Keratinocyte (primary cell): Measurements from ENCODE around the gene ADM. TPM values are rescaled to one million over a fixed set of nuclear protein-coding genes. Genes with fewer than 3 reads are reported as not detected.

Source experiments
- DNase-seq: peaks from one replicate; pipeline ENCODE4 v3.0.0-alpha.2; 2011; ENCODE audit warnings: low read depth, missing footprints, low spot score
- FAIRE-seq: peaks from 2 replicates; lab custom pipeline; 2011; peaks lifted over from hg19 to GRCh38; lab: Jason Lieb, UNC
- H2AFZ ChIP-seq: 2 replicates; pipeline ENCODE4 v1.6.0; 2012; ENCODE audit warnings: low read length, control low read depth, inconsistent platforms; ENCODE audit not compliant: control insufficient read depth
- H3K27ac ChIP-seq: 2 replicates; pipeline ENCODE4 v1.5.1; 2011; ENCODE audit warnings: low read length; ENCODE audit not compliant: control insufficient read depth, insufficient read depth
- H3K27me3 ChIP-seq: 3 replicates; pipeline ENCODE4 v1.6.0; 2011; ENCODE audit warnings: low read length; ENCODE audit not compliant: control insufficient read depth, insufficient read depth; ENCODE audit errors: extremely low read depth
- H3K36me3 ChIP-seq, 2 experiments: 2 replicates in 1 of 2; 3 replicates in 1 of 2; pipeline ENCODE4 v1.5.1; 2011; ENCODE audit warnings: low read length in 2 of 2, mild to moderate bottlenecking in 1 of 2; ENCODE audit not compliant: control insufficient read depth in 2 of 2, insufficient read depth in 2 of 2; ENCODE audit errors: extremely low read depth in 1 of 2
- H3K4me1 ChIP-seq: 3 replicates; pipeline ENCODE4 v1.5.1; 2011; ENCODE audit warnings: low read length; ENCODE audit not compliant: control insufficient read depth, insufficient read depth; ENCODE audit errors: extremely low read depth
- H3K4me2 ChIP-seq: 3 replicates; pipeline ENCODE4 v1.6.0; 2011; ENCODE audit warnings: low read depth, low read length; ENCODE audit not compliant: control insufficient read depth, insufficient read depth; ENCODE audit errors: extremely low read depth
- H3K4me3 ChIP-seq, 3 experiments: fragments of 200-600 bp in 1 of 3; sonication (generic) in 1 of 3; 2 replicates in 2 of 3; 3 replicates in 1 of 3; pipeline ENCODE4 v1.5.1; 2011 to 2016; ENCODE audit warnings: low read length in 3 of 3, mild to moderate bottlenecking in 3 of 3, control low read depth in 2 of 3, inconsistent platforms in 1 of 3, low read depth in 1 of 3, mixed read lengths in 1 of 3, mixed run types in 1 of 3, moderate library complexity in 1 of 3; ENCODE audit not compliant: control insufficient read depth in 2 of 3, insufficient read depth in 2 of 3; ENCODE audit errors: extremely low read depth in 1 of 3
- H3K79me2 ChIP-seq: 2 replicates; pipeline ENCODE4 v1.6.0; 2012; ENCODE audit warnings: low read length; ENCODE audit not compliant: control insufficient read depth, insufficient read depth
- H3K9ac ChIP-seq: 3 replicates; pipeline ENCODE4 v1.6.0; 2011; ENCODE audit warnings: low read length; ENCODE audit not compliant: control insufficient read depth, insufficient read depth; ENCODE audit errors: extremely low read depth
- H3K9me1 ChIP-seq: 3 replicates; pipeline ENCODE4 v1.6.0; 2011; ENCODE audit warnings: low read length; ENCODE audit not compliant: control insufficient read depth, insufficient read depth; ENCODE audit errors: extremely low read depth
- H3K9me3 ChIP-seq: 2 replicates; pipeline ENCODE4 v1.5.1; 2012; ENCODE audit warnings: low read depth, low read length; ENCODE audit not compliant: control insufficient read depth
- H4K20me1 ChIP-seq: 3 replicates; pipeline ENCODE4 v1.6.0; 2011; ENCODE audit warnings: low read length; ENCODE audit not compliant: control insufficient read depth, insufficient read depth; ENCODE audit errors: extremely low read depth
- EZH2 ChIP-seq: IDR thresholded peaks from one replicate; pipeline ENCODE4 v1.6.1; 2012; ENCODE audit warnings: inconsistent platforms, mild to moderate bottlenecking, low read length, moderate library complexity
- dilution Hi-C: fragments of 300-500 bp; cut with MboI; formaldehyde crosslinking; loops from one replicate; pipeline ENCODE4 v1.7.0; 2020; ENCODE audit warnings: low sequenced_read_pairs; ENCODE audit not compliant: extremely low pct_ligation_motif_present
- polyA plus RNA-seq, 5 experiments: library from polyadenylated mRNA; depleted of rRNA in 3 of 5; stranded (reverse) in 3 of 5; stranded (forward) in 1 of 5; unstranded in 1 of 5; fragments of >200 nt; gene quantifications; 1 replicate in 1 of 5; 2 replicates in 3 of 5; 3 replicates in 1 of 5; pipeline versions ENCODE4 v1.2.1 to v1.2.3, GENCODE V29; 2011 to 2012; ENCODE audit warnings: missing spikeins in 2 of 5, low read depth in 1 of 5, low replicate concordance in 1 of 5
- TF ChIP-seq, protein P1 (sequence below), 3 experiments: IDR thresholded peaks in 1 of 3; conservative IDR thresholded peaks in 1 of 3; optimal IDR thresholded peaks in 1 of 3; 2 replicates in 2 of 3; 3 replicates in 1 of 3; pipeline versions ENCODE3 to v1.5.1; 2011; ENCODE audit warnings: low read length in 3 of 3, mild to moderate bottlenecking in 3 of 3, moderate library complexity in 2 of 3, control low read depth in 1 of 3, inconsistent platforms in 1 of 3; ENCODE audit not compliant: insufficient read depth in 2 of 3; ENCODE audit errors: extremely low read depth in 1 of 3

Gene ADM
- polyA plus RNA-seq, 1 donor (not counting 4 experiments of a cell fraction or from before 2014, with no cell fraction given) = 57.9 TPM

DNA sequence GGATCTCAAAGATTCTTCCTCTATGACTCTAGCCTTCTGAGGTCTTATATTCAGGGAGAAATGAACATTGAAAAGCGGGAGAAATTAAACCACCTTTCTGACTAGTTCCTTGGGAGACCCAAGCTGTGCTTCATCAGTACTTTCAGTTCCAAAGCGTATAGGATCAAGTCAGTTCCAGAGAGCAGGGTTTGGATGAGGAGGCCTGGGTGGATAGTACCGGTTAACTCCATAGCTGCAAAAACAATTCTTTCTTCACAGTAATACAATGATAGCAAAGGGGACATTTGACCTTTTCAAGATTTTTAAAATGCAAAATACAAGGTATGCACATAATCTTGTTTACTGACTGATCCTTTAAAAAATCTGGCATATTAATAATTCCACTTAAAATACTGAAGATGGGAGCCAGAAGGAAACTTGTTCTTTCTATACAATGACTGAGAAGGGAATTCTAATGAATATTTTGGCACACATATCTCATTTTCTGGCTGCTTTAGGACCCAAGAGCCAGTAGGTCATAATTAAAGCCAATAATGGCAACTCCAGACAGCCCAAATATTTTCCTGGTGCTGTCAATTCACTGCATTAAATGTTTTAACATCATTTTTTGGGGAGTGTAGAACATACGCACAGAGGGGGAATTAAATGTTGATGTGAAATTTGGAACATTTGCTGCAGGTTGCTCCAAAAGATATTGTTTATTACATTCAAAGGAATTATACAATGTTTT is 16.0 kb downstream of the ADM start:
- no peaks in the 10 kb centered on the region for H3K9me3 ChIP-seq

DNA sequence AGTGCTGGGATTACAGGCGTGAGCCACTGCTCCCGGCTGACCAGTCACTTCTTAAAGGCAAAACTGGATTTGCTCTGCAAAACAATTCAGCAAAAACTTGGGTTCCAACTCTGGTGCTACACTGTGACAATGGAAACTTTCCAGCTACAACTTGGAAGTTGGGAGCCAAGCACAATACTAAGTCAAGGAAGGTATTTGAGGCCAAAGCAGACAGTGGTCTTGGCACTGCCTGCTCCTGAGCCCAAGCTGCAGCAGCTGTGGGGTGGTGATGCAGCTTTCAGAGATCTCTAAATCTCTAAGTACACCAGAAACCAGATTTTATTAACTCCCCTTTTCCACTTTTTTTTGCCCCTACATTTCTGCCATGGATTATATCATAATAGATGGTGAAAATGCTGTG is 17.5 kb downstream of the ADM start:
- DNase-seq (no peak), FAIRE-seq (no peak)
- Histone ChIP-seq H3K79me2 (no peaks in the 10 kb centered on the region), H3K4me2 (no peak overlapping the region), H2AFZ (no peak overlapping the region), H3K9me1 (no peaks in the 10 kb centered on the region), H3K4me1 (peaks cover 10% of the 10 kb centered on the region), H3K4me3 (no peak overlapping the region), H3K9ac (no peak overlapping the region), H4K20me1 (no peaks in the 10 kb centered on the region), H3K27me3 (no peaks in the 10 kb centered on the region), H3K36me3 (no peaks in the 10 kb centered on the region), H3K27ac (peak overlapping the region; percentile 33), H3K9me3 (no peaks in the 10 kb centered on the region)
- dilution Hi-C loops = no loop called here
- no peak for TF ChIP-seq EZH2
- TF ChIP-seq, protein P1, sequence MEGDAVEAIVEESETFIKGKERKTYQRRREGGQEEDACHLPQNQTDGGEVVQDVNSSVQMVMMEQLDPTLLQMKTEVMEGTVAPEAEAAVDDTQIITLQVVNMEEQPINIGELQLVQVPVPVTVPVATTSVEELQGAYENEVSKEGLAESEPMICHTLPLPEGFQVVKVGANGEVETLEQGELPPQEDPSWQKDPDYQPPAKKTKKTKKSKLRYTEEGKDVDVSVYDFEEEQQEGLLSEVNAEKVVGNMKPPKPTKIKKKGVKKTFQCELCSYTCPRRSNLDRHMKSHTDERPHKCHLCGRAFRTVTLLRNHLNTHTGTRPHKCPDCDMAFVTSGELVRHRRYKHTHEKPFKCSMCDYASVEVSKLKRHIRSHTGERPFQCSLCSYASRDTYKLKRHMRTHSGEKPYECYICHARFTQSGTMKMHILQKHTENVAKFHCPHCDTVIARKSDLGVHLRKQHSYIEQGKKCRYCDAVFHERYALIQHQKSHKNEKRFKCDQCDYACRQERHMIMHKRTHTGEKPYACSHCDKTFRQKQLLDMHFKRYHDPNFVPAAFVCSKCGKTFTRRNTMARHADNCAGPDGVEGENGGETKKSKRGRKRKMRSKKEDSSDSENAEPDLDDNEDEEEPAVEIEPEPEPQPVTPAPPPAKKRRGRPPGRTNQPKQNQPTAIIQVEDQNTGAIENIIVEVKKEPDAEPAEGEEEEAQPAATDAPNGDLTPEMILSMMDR (optimal IDR thresholded peaks at IDR 0.05 in 1 of 3, IDR thresholded peaks at IDR 0.05 in 1 of 3, conservative IDR thresholded peaks at IDR 0.05 in 1 of 3; ENCODE audit: extremely low read depth in 1 of 3, insufficient read depth in 2 of 3, low read length in 3 of 3) = no peak

More for the DNA sequence above, 16.0 kb downstream of the ADM start:
- Histone ChIP-seq H2AFZ (no peak overlapping the region), H3K27ac (no peak overlapping the region), H3K9ac (no peak overlapping the region), H3K36me3 (no peaks in the 10 kb centered on the region), H3K4me1 (peaks cover 10% of the 10 kb centered on the region), H3K9me1 (no peaks in the 10 kb centered on the region), H3K27me3 (no peaks in the 10 kb centered on the region), H3K4me2 (no peak overlapping the region), H4K20me1 (no peaks in the 10 kb centered on the region), H3K4me3 (no peak overlapping the region), H3K79me2 (no peaks in the 10 kb centered on the region)
- no peak for TF ChIP-seq EZH2
- TF ChIP-seq, protein P1 (optimal IDR thresholded peaks at IDR 0.05 in 1 of 3, IDR thresholded peaks at IDR 0.05 in 1 of 3, conservative IDR thresholded peaks at IDR 0.05 in 1 of 3; ENCODE audit: extremely low read depth in 1 of 3, insufficient read depth in 2 of 3, low read length in 3 of 3) = no peak
- no peak for DNase-seq
- FAIRE-seq = no peak
- dilution Hi-C loops = no loop called here
